HepG2 (cell line): ENCODE measurements around the gene DHX16. TPM values are rescaled to one million over a fixed set of nuclear protein-coding genes. Genes with fewer than 3 reads are reported as not detected.

ENCODE experiments used
- E2F2 ChIP-seq: sonication (generic); formaldehyde crosslinking; IDR thresholded peaks from 2 replicates; pipeline ENCODE4 v1.4.0; 2020; ENCODE audit warnings: missing genetic modification reagents, borderline replicate concordance
- FOXP1 ChIP-seq, 2 experiments: fragments of 450-650 bp in 1 of 2; IDR thresholded peaks; 2 replicates each; pipeline ENCODE4 v1.6.1; 2017 to 2018; ENCODE audit warnings: antibody characterized with exemption in 1 of 2
- HMGXB3 ChIP-seq: sonication (generic); formaldehyde crosslinking; IDR thresholded peaks from 2 replicates; pipeline ENCODE4 v1.4.0; 2020; ENCODE audit warnings: missing genetic modification reagents, borderline replicate concordance
- HOXA7 ChIP-seq: sonication (generic); formaldehyde crosslinking; IDR thresholded peaks from 2 replicates; pipeline ENCODE4 v1.8.1; 2022; ENCODE audit warnings: mild to moderate bottlenecking, missing genetic modification reagents, moderate library complexity
- MXI1 ChIP-seq: IDR thresholded peaks from 3 replicates; pipeline ENCODE4 v1.6.1; 2012; ENCODE audit warnings: low read depth, low read length, inconsistent platforms, borderline replicate concordance
- NAIF1 ChIP-seq: sonication (generic); formaldehyde crosslinking; IDR thresholded peaks from 2 replicates; pipeline ENCODE4 v1.5.0; 2020; ENCODE audit warnings: mild to moderate bottlenecking, missing genetic modification reagents, borderline replicate concordance
- PCBP1 ChIP-seq: fragments of 200-400 bp; formaldehyde crosslinking; IDR thresholded peaks from 2 replicates; pipeline ENCODE4 v1.6.1; 2017; ENCODE audit warnings: mild to moderate bottlenecking, low read depth, low read length, borderline replicate concordance
- RFXAP ChIP-seq: sonication (generic); formaldehyde crosslinking; IDR thresholded peaks from 2 replicates; pipeline ENCODE4 v1.4.0; 2020; ENCODE audit warnings: missing genetic modification reagents, borderline replicate concordance
- ZBTB14 ChIP-seq: sonication (generic); formaldehyde crosslinking; IDR thresholded peaks from 2 replicates; pipeline ENCODE4 v1.4.0; 2020; ENCODE audit warnings: missing genetic modification reagents
- ZFP41 ChIP-seq: sonication (generic); formaldehyde crosslinking; IDR thresholded peaks from 2 replicates; pipeline ENCODE4 v1.4.0; 2020; ENCODE audit warnings: mild to moderate bottlenecking, missing genetic modification reagents, borderline replicate concordance
- ZNF160 ChIP-seq: sonication (generic); formaldehyde crosslinking; IDR thresholded peaks from 2 replicates; pipeline ENCODE4 v1.8.0; 2022; ENCODE audit warnings: mild to moderate bottlenecking, inconsistent platforms, missing genetic modification reagents
- ZNF335 ChIP-seq: sonication (generic); formaldehyde crosslinking; IDR thresholded peaks from 2 replicates; pipeline ENCODE4 v1.4.0; 2020; ENCODE audit warnings: missing genetic modification reagents
- ZNF569 ChIP-seq: sonication (generic); formaldehyde crosslinking; IDR thresholded peaks from 2 replicates; pipeline ENCODE4 v1.5.0; 2020; ENCODE audit warnings: mild to moderate bottlenecking, missing genetic modification reagents, moderate library complexity, borderline replicate concordance
- ZNF615 ChIP-seq: sonication (generic); formaldehyde crosslinking; IDR thresholded peaks from 2 replicates; pipeline ENCODE4 v1.5.0; 2020; ENCODE audit warnings: mild to moderate bottlenecking, missing genetic modification reagents, borderline replicate concordance
- ZNF687 ChIP-seq: sonication (generic); formaldehyde crosslinking; IDR thresholded peaks from 2 replicates; pipeline ENCODE4 v1.5.1; 2020; ENCODE audit warnings: mild to moderate bottlenecking, missing genetic modification reagents, moderate library complexity
- ZNF766 ChIP-seq: sonication (generic); formaldehyde crosslinking; IDR thresholded peaks from 2 replicates; pipeline ENCODE4 v1.5.0; 2020; ENCODE audit warnings: missing genetic modification reagents, borderline replicate concordance
- ZNF775 ChIP-seq: sonication (generic); formaldehyde crosslinking; IDR thresholded peaks from 2 replicates; pipeline ENCODE4 v1.4.0; 2020; ENCODE audit warnings: missing genetic modification reagents, mild to moderate bottlenecking, moderate library complexity, borderline replicate concordance
- polyA plus RNA-seq, 8 experiments: library from polyadenylated mRNA; depleted of rRNA in 3 of 8; stranded (reverse) in 7 of 8; unstranded in 1 of 8; fragments of >200 nt; fragmentation: Illumina TruSeq in 4 of 8; extraction: Trizol in 4 of 8; gene quantifications; 2 replicates each; pipeline versions ENCODE4 v1.2.1 to v1.2.3, GENCODE V29; 2011 to 2016; ENCODE audit warnings: low read depth in 4 of 8, missing spikeins in 1 of 8, mixed read lengths in 1 of 8; ENCODE audit not compliant: insufficient read depth in 1 of 8
- total RNA-seq, 5 experiments: library from RNA; depleted of rRNA; stranded (reverse); fragments of >200 nt; fragmentation: Illumina TruSeq; extraction: Trizol; gene quantifications; 2 replicates each; pipeline ENCODE4 v1.2.3, GENCODE V29; 2016; ENCODE audit warnings: low read depth in 1 of 5

DHX16 gene
- total and polyA plus RNA-seq, 2 of the 13 experiments (the other 11 are each of a cell fraction or from before 2014, with no cell fraction given) = 57.0 to 58.5 TPM

GRCh38 chr6:30617565-30618269 is 55.1 kb downstream of the DHX16 start, which contains the start of gene MRPS18B (continued):
- TF ChIP-seq HMGXB3 = no peak
- peak; percentile 77; the same call in 1 of the 2 replicates for TF ChIP-seq E2F2 (CRISPR knock-in tag)
- TF ChIP-seq PCBP1 = 0 out of 2 replicates have a peak, but pooled peaks have one; percentile 10
- peak; percentile 67; the same call in 1 of the 2 replicates for TF ChIP-seq RFXAP (CRISPR knock-in tag)
- 0 out of 2 replicates have a peak, but pooled peaks have one; percentile 18 for TF ChIP-seq ZNF160 (CRISPR knock-in tag)
- no peak for TF ChIP-seq ZNF615 (CRISPR knock-in tag)
- TF ChIP-seq MXI1 = peak; percentile 98
- no peak for TF ChIP-seq ZBTB14 (CRISPR knock-in tag)
- TF ChIP-seq ZNF766 (CRISPR knock-in tag) = no peak; the same call in 1 of the 2 replicates
- TF ChIP-seq ZNF775 (CRISPR knock-in tag) = no peak
- no peak for TF ChIP-seq ZFP41
- peak; percentile 98 for TF ChIP-seq ZNF687 (CRISPR knock-in tag)
- peak; percentile 75; the same call in 1 of the 2 replicates for TF ChIP-seq ZNF335 (CRISPR knock-in tag)
- TF ChIP-seq ZNF569 (CRISPR knock-in tag) = no peak
- TF ChIP-seq NAIF1 (CRISPR knock-in tag) = peak; percentile 50; the same call in 1 of the 2 replicates
- no peak for TF ChIP-seq FOXP1 (IDR thresholded peaks at IDR 0.05)
- TF ChIP-seq FOXP1 (CRISPR knock-in tag; IDR thresholded peaks at IDR 0.05) = no peak
- no peak for TF ChIP-seq HOXA7 (CRISPR knock-in tag)
